ENCODE results near the gene ENO3. TPM values are rescaled to one million over a fixed set of nuclear protein-coding genes. Genes with fewer than 3 reads are reported as not detected.

ENO3 gene
- total RNA-seq, 2 experiments from 2014 or later, result 17.2 to 20.5 TPM

DNA sequence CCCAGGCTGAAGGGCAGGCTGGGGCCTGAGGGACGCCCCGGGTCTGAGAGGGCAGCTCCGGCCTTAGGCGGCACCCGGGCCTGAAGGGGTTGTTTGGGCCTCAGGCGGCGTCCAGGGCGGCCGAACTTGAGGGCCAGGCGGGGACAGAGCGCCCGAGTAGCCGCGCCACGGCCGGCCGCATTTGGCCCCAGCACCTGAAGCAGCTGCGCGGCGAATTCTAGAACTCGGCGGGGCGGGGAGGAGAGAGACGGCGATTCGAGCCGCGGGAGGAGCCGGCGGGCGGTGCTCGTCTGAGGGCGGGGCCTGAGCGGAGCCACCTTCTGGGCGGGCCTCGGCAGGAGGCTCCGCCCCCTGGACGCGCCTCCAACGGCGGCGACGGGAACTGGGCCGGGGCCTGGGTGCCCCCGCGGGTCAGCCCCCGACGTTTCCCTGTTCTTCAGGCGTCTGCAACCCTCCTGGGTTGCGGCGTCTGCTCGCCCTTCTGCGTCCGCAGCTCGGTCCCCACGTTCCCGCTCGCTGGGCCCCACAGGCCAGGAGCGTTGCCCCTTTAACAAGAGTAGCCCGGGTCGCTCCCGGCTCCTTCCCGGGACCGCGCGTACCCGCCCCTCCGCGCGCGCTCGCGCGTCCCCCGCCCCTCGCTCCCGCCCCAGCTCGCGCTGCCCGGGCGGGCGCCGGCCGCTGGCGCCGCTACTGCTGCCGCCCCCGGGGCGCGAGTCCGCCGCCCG lies 46.5 kb downstream of the ENO3 start, which contains the start of the genes INCA1 and KIF1C:
TSS of gene INCA1 (minus strand) at position 221 of the 725 bp plus-strand sequence. CDS start 3,085 bp downstream, outside the sequence.
TSS of gene KIF1C (plus strand) at position 649 of the 725 bp plus-strand sequence. CDS start 2,297 bp downstream, outside the sequence.
- peaks cover 28% of the 10 kb centered on the region for H3K36me3 Mint-ChIP-seq (ENCODE audit: low read depth)
- Histone ChIP-seq H3K36me3 (ENCODE audit: insufficient read depth, low read length) (peaks cover 11% of the 10 kb centered on the region), H3K4me1 (ENCODE audit: insufficient read depth, low read length) (peaks cover 24% of the 10 kb centered on the region), H3K27me3 (ENCODE audit: control insufficient read depth in 1 of 2, insufficient read depth in 2 of 2, low read length in 2 of 2) (no peaks in the 10 kb centered on the region), H3K9me3 (ENCODE audit: control insufficient read depth in 1 of 2, insufficient read depth in 1 of 2, low read length in 2 of 2) (no peaks in the 10 kb centered on the region), H3K27ac (ENCODE audit: low read depth in 1 of 2, low read length in 2 of 2) (peak within 1 kb of the TSS; percentile 22 to 69), H3K4me3 (ENCODE audit: low read length) (peak within 1 kb of the TSS; percentile 62)
- no peaks in the 10 kb centered on the region for H3K9me3 Mint-ChIP-seq
- ATAC-seq (ENCODE audit: poor library complexity) (peak; percentile 98), DNase-seq (peak; percentile 83 to 96 (median 89))
- peak within 1 kb of the TSS; percentile 85 for H3K4me3 Mint-ChIP-seq
- peak within 1 kb of the TSS; percentile 81 for H3K27ac Mint-ChIP-seq
- no peaks in the 10 kb centered on the region for H3K27me3 Mint-ChIP-seq
- intact Hi-C loops (cut with DNase I, micrococcal nuclease), result loop anchor here (1.0 to 2.0 kb wide), 4 partner anchors 10 to 59 kb away; partner anchors contain the start of genes CAMTA2 (in 1 of the 2) and PFN1 (in 1 of the 2)
- POLR2A ChIA-PET, result interaction anchor here (0.7 to 3.8 kb wide), 16 partner anchors 10 to 854 kb away, joined by 3 to 39 read pairs (median 6); partner anchors contain the start of genes CAMTA2, CYB5D2, NUP88 and PFN1
- CTCF ChIA-PET, result interaction anchor here (0.8 to 2.3 kb wide), 5 partner anchors 10 to 88 kb away, joined by 3 to 12 read pairs (median 3); partner anchors contain the start of gene CAMTA2
- no peak for TF ChIP-seq CTCF (IDR thresholded peaks at IDR 0.05)
- peaks cover 25% of the 10 kb centered on the region for H3K4me1 Mint-ChIP-seq (ENCODE audit: low read depth)

DNA sequence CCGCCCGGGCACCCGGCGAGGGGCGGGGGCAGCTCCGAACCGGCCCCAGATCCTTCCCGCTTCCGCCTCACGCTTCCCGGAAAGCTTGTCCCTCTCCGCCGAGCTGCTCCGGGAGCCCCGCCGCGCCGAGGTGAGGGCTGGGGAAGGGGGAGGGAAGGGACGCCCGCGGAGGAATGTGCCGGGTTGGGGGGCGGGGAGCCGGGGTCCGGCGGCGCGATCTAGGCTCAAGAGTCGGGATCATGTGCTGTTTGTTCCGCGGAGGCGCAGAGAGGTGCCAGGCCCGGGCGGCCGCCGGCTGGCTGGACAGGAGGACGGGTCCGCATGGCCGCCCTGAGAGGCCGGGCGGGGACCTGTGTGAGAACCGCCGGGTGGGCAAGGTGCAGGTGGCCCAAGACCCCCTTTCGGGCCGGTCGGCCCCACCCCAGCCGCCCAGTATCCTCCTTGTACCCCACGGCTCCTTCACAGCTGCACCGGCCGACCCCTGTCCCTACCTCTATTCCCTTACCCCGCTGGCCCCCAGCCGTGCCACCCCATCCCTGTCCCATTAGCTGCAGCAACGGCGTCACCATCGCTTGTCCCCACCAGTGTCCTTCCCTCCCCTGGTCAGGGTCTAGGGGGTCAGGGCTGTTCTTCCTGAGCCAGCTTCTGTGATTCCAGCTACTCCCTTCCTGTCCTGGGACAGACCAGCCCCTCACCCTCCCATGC lies 47.3 kb downstream of the ENO3 start:
- peaks cover 24% of the 10 kb centered on the region for H3K4me1 ChIP-seq (ENCODE audit: insufficient read depth, low read length)
- peak overlapping the region; percentile 22 to 29 for H3K27ac ChIP-seq (ENCODE audit: low read depth in 1 of 2, low read length in 2 of 2)
- H3K4me3 ChIP-seq (ENCODE audit: low read length), result peak overlapping the region; percentile 62
- Mint-ChIP-seq H3K27ac (peak overlapping the region; percentile 81), H3K4me3 (peak overlapping the region; percentile 82), H3K27me3 (no peaks in the 10 kb centered on the region), H3K9me3 (no peaks in the 10 kb centered on the region), H3K36me3 (ENCODE audit: low read depth) (peaks cover 35% of the 10 kb centered on the region), H3K4me1 (ENCODE audit: low read depth) (peaks cover 25% of the 10 kb centered on the region)
- ChIA-PET CTCF (interaction anchor here (1.0 to 2.3 kb wide), 3 partner anchors 11 to 89 kb away, joined by 3 to 12 read pairs (median 7); partner anchors contain the start of gene CAMTA2), POLR2A (interaction anchor here (0.7 to 3.8 kb wide), 11 partner anchors 10 to 855 kb away, joined by 3 to 39 read pairs (median 9); partner anchors contain the start of genes CAMTA2, CYB5D2, NUP88 and PFN1)
- intact Hi-C loops (cut with DNase I, micrococcal nuclease), result loop anchor here in 1 of 2 experiments (2.0 kb wide), 1 partner anchor 59 kb away; no protein-coding TSS in a partner anchor
- DNase-seq (peak in 2 of 14 experiments; percentile 8 to 32), ATAC-seq (ENCODE audit: poor library complexity) (no peak)
- peaks cover 12% of the 10 kb centered on the region for H3K36me3 ChIP-seq (ENCODE audit: insufficient read depth, low read length)
- H3K27me3 ChIP-seq (ENCODE audit: control insufficient read depth in 1 of 2, insufficient read depth in 2 of 2, low read length in 2 of 2), result no peaks in the 10 kb centered on the region
- no peak for TF ChIP-seq CTCF (IDR thresholded peaks at IDR 0.05)
- no peaks in the 10 kb centered on the region for H3K9me3 ChIP-seq (ENCODE audit: control insufficient read depth in 1 of 2, insufficient read depth in 1 of 2, low read length in 2 of 2)
